Dermis microvascular lymphatic vessel endothelial cell (primary cell): ENCODE data around the gene LPIN1. TPM values are rescaled to one million over a fixed set of nuclear protein-coding genes. Genes with fewer than 3 reads are reported as not detected.

Experiments
- DNase-seq, 2 donors: peaks; one replicate each; pipeline versions ENCODE4 v3.0.0 to v3.0.0-alpha.2; 2010; ENCODE audit warnings: low read depth in 2 of 2
- total RNA-seq: library from RNA; depleted of rRNA; stranded (reverse); fragments of >200 nt; gene quantifications from 2 replicates; pipeline ENCODE4 v1.2.1, GENCODE V29; 2014

Gene LPIN1
- total RNA-seq, 1 donor from 2014 or later: 14.1 TPM

DNA sequence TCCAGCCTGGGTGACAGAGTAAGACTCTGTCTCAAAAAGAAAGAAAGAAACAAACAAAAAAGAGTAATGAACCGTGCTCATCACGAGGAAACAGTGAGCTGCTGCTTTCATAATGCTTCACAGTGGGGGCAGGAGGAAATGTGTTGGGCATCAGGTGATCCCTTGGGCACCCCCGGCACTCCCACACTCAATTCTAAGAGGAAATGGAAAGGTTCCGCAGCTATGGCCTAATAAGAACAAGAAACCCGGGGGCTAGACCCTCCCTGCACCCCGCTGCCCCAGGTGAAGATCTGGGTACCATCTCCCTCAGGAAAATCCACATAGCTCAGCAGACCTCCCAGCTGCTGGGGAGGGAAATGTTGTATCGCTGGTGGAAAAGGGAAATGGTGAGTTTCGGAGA, 118.9 kb downstream of the LPIN1 start:
- DNase-seq: no peak

DNA sequence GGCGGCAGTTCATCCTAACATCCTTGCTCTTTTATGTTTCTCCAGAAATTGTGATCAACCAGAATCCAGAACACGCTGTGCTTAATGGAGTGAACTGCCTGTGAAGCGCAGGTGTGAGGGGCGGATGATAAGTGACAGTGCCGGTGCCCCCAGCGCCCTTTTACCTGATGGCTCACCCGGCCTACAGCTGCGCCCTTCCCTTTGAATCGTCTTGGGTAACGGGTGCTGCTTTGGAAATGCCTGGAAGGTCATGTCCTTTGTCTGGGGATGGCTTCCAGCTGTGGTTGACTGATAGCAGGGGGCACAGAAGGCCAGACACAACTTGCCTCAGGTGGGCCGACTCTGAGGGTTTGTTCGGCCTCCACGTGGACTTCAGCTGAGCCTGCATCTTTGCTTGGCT, 119.4 kb downstream of the LPIN1 start:
- no peak for DNase-seq

DNA sequence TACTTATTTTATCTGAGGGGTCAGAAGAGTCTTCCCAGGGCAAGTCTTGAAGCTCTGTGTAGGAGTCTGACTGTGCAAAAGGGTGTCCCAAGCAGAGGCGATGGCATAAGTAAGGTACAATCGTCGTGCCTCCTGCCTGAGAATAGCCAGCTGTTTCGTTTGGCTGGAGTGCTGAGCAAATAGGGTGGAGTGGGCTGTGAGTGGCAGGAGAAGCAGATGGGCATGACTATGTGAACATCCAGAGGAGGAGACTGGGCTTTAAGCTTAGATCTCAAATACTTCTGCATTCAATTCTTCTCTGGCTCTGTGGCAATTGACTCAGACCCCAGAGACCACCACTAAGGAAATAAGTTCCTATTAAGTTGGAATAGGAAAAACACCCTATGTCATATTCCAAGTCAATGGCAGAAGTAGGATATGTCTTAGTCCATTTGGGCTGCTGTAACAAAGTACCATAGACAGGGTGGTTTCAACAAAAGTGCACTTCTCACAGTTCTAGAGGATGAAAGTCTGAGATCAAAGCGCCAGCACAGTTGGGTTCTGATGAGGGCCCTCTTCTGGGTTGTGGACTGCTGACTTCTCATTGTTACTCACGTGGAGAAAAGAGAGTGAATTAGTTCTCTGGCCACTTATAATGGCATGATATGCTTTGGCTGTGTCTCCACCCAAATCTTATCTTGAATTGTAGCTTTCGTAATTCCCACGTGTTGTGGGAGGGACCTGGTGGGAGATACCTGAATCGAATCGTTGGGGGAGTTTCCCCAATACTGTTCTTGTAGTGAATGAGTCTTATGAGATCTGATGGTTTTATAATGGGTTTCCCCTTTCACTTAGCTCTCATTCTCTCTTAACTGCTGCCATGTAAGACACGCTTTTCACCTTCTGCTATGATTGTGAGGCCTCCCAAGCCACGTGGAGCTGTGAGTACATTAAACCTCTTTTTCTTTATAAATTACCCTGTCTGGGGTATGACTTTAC, 120.2 kb downstream of the LPIN1 start:
- DNase-seq: no peak

DNA sequence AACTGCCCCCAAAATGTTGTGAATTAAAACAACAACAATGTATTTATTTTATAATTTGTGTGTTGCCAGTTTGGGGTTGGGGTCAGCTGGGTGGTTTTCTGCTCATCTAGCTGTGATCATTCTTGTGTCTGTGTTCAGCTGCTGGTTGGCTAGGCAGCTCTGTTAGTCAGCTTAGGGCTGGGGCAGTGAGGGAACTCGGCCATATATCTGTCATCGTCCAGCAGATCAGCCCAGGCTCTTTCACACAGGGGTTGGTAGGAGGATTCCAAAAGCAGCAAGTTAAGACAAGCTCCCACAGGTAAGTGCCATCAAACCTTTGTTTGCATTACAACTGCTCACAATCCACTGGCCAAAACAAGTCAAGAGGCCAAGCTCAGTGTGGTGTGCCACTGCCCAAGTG, 121.5 kb downstream of the LPIN1 start:
- peak in 1 of 2 donors; percentile 41 for DNase-seq

DNA sequence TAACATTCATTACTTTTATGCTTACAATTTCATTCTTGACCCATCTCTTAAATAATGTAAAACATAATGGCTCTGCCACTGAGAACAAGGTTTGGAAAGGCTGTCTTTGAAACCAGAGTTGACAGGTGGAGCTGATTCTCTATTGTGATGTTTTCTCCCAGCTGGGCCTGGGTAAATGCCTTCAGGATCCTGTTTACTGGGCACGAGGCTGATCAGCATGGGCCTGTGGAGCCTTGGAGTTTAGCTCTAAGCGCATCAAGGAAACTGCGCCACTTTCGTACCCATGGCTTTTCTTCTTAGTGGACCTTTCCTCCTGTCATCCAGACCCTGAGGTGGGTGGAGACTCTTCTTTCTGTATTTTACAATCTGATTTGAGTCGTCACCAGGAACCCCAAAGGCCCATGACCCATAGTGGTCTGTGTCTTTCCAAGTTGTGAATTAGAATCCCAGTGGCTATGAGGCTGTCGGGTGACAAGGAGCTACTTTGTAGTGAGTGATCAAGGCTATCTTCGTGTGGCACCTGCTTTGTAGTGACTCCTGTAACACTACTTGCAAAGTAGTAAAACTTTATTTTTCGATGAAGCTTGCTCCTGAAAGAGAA, 123.1 kb downstream of the LPIN1 start:
- no peak for DNase-seq

DNA sequence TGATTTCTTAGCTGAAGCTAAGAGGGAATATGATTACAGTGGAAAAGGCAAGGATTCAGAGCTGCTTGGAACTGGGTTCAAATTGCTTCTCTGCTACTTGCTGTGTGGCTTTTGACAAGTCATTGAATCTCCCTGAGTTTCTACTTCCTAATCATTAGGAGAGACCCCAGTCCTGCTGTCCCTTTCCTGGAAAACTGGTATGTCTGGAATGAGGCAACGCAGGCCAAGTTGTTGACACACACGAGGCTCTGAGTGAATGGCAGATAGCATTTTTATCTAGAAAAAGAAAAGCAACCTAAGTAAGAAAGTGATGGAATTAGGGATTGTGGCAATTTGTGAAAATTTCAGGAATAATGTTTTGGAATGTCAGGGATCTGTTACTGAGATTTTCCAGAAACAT, 123.6 kb downstream of the LPIN1 start:
- DNase-seq: no peak

DNA sequence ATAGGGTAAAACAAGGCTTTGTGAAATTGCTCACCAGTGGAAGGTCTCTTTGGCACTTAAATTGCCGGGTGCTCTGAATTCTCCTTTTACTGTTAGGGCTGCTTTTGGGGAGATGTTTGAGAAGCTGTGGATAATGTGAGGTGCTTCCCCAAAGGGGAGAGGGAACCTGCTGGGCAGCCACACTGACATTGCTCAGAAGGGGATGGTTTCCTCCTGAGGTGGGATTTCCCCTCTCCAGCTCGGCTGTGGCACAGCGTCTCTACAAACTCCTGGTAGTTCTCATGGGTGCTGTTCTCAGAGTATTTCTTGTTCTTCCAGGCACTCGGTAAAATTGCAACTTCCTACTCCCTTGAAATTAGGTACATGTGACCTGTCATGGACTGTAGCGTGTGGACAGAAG, 124.2 kb downstream of the LPIN1 start:
- no peak for DNase-seq

DNA sequence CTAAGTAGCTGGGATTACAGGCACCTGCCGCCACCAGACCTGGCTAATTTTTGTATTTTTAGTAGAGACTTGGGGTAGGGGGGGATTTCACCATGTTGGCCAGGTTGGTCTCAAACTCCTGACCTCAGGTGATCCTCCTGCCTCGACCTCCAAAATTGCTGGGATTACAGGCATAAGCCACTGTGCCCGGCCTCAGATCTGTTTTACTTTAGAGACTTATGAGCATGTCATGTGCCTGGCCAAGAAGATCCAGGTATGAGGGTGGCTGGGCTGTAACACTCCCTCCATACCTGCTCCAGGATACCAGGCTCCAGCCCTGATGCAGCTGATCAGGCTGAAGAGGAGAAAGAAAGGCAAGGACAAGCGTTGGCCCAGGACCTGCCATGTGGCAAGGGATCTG, 125.0 kb downstream of the LPIN1 start:
- DNase-seq: no peak

DNA sequence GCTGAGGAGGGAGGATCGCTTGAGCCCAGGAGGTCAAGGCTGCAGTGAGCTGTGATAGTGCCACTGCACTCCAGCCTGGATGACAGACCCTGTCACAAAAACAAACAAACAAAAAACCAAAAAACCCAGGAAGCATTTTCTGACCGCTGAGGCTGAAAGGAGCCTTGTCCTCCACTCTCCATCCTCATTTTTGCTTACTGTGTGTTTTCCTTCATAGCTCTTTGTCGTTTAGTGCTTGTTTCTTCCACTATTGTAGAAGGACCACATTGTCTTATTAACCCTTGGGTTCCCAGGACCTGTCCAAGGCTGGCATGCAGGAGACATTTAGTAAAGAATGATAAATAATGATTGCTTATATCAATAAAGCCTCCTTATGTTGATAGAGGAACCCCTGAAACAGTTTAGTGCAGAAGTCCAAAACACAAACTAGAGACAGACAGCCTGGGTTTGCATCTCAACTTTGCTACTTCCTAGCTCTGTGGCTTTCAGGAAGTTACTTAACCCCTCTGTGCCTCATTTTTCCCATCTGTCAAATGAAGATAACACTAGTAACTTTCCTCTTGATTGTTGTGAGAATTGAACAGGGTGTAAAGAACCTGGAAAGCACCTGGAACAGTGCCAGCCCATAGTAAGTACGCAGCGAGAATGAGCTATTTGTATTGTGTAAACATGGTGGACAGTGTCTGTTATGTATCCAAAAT, 126.0 kb downstream of the LPIN1 start:
- peak; percentile 92 to 96 for DNase-seq

DNA sequence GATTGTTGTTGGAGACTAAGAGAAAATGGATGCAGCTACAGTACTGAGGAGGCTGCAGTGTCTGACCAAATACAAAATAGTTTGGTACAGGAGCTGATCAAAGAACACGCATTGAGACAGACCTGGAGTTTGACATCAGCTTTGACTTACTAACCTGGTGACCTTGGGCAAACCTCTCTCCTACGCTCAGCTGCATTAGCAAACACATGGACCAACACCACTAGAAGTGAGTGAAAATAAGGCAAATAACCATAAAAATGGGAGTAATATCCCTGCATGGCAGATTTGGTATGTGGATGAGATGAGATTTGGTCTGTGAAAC, 126.5 kb downstream of the LPIN1 start:
- no peak for DNase-seq

DNA sequence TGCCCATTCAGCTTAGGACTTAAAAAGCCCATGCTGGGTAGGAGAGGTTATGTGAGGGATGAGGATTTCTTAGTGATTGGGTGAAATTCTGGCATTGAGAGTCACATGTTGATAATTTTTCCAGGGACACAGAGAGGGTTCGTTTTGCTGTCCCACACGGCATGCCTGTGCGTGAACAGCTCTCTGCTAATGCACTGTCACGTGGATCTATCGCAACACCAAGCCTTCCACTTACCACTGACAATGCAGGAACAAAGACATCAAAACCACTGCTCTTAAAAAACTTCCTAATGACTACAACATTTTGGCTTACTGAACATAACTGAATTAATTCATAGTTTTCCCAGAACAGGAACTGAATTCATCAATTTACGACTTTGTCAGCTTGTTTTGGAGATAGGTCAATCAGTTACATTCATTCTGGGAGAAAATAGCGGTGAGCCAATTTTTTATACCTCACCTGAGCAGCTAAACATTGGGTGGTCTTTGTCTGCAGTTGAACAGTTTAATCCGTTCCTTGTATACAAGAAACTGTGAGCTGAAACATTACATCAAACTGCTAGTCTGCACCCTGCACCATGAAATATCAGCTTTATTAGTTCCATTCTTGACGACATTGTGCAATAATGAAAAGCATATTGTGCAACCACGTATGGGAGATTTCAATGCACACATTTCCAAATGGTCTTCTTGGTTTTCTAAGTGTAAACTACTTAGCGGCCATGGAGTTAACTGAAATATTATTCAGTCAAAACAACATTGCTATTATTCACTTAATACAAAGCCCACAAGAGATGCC, 127.1 kb downstream of the LPIN1 start:
- DNase-seq: peak; percentile 29 to 34

DNA sequence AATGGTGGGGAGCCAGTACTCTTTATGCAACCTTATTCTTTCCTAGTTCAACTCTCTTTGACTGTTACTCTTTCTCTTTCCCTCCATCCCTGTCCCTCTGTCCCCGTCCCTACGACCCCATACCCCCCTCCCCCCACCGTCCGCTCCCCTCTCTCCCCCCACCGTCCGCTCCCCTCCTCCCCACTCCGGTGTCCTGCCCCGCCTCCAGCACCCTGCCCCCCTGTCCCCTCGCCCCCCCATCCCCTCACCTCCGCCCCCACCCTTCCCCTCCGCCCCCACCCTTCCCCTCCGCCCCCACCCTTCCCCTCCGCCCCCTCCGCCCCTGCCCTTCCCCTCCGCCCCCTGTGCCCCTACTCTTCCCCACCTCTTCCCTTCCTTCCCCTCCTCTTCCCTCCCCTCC, 128.4 kb downstream of the LPIN1 start:
- DNase-seq: no peak

DNA sequence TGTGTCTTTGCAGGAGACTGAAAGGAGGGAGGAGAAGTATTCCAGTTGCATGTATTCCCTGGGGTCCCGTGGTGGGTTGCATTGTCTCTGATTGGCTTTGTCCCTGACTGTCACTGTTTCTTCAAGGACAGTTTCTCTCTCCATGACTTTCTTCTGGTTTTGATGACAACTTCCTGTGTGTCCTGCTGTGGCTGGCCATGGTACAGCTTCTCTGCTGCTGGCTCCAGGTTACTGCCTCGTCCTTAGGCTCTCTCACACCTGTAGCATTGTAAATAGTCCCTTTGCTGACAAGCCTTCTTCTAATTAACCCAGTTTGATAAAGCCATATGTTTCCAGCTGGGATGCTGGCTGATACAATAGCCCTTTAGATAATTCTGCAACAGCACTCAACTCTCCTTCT, 129.0 kb downstream of the LPIN1 start:
- no peak for DNase-seq

DNA sequence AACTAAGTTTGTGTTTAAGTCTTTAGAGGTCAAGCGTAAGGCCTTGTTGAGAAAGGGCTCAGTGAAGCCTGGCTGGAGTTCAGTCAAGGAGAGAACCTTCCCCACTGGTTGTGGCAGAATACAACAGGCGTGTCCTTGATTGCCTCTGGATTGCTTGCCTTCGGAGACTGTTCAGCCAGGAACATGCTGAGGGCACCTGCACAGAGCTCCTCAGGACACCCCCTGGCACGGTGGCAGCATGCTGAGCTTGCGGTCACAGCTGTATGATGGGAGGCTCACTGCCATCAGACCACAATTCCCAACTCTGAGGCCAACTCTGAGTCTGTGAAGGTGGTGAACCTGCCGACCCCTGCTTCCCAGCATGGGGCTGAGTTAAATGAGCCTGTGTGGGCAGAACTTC, 130.0 kb downstream of the LPIN1 start:
- DNase-seq: no peak

DNA sequence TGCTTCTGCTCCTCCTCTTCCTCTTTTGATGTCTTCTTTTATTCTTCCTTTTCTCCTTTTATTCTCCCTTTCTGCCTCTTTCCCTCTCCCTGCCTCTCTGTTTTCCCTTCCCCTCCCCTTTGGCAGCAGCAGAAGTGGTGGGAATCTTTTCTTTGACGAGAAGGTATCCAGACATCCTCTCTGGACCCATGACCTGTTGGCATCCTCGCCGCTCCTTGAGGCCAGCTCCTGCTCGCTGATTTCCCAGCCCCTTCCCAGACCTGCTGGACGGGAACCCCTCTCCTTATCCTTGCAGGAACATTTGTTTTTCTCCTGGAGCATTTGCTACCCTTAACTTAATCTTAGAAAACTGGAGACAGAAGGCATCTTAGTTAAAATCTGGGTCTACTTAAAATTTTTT, 130.5 kb downstream of the LPIN1 start:
- DNase-seq: no peak

Other genes starting within 250 kb of the LPIN1 start
- gene GREB1, start 212.6 kb upstream of the LPIN1 start, total RNA-seq: 0.26 and 0.38 TPM in 2 replicates
- gene NTSR2, start 76.4 kb upstream of the LPIN1 start, total RNA-seq: not detected in 2 replicates